Measurements from ENCODE around the gene DDX52.

DNA sequence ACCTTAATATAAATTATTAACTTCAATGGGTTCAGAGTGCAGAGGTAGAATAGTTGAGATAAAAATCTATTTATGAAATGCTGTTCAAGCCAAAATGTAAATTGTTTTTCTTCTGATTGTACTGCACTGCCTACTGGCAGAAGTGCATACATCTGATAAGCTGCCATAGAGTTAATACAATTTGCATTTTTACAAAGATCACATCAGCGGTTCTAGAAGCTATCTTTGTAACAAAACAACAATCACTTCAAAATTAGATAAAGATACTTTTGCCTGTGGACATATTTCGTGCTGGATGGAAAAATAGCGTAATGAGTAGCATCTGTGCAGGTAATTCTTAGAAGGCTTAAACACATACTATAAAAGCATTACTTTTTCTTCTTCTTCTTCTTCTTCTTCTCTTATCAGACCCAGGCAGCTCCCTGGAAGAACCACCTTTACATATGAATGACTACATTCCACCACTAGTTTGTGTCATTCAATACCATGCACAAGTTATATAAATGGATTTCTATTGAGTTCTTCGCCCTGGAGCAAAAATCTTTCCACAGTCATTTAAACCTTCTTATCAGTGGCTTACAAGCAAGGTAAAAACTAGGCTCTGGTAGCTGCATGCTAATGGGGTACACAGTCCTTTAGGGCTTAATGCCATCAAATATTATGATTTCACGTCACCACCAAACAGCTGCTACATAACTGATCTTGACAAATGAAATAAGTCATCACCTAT lies 81.1 kb downstream of the DDX52 start:
- TF ChIP-seq POLR2A (IDR thresholded peaks at IDR 0.05), result no peak
- TF ChIP-seq, protein P1, sequence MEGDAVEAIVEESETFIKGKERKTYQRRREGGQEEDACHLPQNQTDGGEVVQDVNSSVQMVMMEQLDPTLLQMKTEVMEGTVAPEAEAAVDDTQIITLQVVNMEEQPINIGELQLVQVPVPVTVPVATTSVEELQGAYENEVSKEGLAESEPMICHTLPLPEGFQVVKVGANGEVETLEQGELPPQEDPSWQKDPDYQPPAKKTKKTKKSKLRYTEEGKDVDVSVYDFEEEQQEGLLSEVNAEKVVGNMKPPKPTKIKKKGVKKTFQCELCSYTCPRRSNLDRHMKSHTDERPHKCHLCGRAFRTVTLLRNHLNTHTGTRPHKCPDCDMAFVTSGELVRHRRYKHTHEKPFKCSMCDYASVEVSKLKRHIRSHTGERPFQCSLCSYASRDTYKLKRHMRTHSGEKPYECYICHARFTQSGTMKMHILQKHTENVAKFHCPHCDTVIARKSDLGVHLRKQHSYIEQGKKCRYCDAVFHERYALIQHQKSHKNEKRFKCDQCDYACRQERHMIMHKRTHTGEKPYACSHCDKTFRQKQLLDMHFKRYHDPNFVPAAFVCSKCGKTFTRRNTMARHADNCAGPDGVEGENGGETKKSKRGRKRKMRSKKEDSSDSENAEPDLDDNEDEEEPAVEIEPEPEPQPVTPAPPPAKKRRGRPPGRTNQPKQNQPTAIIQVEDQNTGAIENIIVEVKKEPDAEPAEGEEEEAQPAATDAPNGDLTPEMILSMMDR (IDR thresholded peaks at IDR 0.05), result no peak

Data from heart left ventricle (tissue), 13 donors.